ENCODE results near the gene MSTN.

MSTN gene

GRCh38 chr2:190062601-190063000 is at the start of gene MSTN:
Gene MSTN, minus strand, starts transcription at chr2:190062729. Its CDS starts 133 bp downstream, at chr2:190062596.
- no peak for DNase-seq

DNA sequence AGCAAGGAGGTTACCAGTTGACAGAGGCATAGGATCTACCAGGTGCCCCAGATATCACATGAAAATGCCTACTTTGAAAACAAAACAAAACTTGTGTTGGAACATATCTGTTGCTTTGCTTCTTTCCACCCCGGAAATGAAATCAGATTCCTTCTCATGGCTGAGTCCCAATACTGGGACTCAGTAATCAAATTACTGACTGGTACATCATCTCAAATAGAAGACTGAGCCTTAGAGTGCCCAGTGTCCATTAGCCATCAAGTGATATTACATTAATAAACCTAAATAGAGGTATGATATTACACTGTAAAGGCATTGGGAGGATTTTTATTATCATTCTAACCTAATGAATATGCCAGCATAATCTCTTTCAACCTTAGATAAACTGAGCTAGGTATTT is 48.6 kb upstream of the MSTN start:
- no peak for DNase-seq

GRCh38 chr2:190110699-190111098 is 48.2 kb upstream of the MSTN start:
- DNase-seq = no peak

- no peak for DNase-seq
Observed at GRCh38 chr2:190110131-190110530, 47.6 kb upstream of the MSTN start.

- no peak for DNase-seq
Observed at GRCh38 chr2:190107409-190107808, 44.9 kb upstream of the MSTN start.

- no peak for DNase-seq
Observed at GRCh38 chr2:190106783-190107182, 44.3 kb upstream of the MSTN start.

DNA sequence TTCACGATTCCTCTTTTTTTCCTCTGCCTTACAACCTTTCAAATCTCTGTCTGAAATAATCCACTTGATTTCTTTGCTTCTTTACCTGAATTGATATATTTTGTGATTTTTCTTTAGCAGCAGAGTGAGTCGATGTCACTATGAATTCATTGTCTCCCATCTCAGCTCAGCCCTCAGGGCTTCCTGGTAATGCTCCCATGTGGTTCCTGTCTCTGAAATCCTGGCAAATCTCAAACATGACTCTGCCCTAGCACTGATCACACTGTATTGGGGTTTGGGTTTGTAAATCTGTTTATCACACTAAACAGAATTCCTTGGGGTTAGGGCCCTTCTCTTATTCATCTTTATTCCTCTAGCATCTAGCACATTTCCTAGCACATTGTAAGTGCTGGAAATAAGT is 43.0 kb upstream of the MSTN start:
- no peak for DNase-seq

- no peak for DNase-seq
Observed at GRCh38 chr2:190103144-190103543, 40.6 kb upstream of the MSTN start.

- DNase-seq = no peak
Observed at GRCh38 chr2:190099890-190100697, 37.6 kb upstream of the MSTN start.

DNA sequence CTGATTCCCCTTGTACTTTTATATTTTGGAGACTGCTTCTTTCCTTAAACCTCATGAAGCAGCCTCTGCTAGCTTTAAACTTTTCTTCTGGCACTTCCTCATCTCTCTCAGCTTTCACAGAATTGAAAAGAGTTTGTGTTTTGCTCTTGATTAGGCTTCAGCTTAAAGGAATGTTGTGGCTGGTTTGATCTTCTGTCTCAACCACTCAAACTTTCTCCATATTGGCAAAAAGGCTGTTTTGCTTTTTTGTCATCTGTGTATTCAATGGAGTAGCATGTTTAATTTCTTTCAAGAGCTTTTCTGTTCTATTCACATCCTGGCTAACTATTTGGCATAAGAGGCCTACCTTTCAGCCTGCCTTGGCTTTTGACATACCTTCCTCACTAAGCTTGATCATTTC is 36.3 kb upstream of the MSTN start:
- DNase-seq = no peak

DNA sequence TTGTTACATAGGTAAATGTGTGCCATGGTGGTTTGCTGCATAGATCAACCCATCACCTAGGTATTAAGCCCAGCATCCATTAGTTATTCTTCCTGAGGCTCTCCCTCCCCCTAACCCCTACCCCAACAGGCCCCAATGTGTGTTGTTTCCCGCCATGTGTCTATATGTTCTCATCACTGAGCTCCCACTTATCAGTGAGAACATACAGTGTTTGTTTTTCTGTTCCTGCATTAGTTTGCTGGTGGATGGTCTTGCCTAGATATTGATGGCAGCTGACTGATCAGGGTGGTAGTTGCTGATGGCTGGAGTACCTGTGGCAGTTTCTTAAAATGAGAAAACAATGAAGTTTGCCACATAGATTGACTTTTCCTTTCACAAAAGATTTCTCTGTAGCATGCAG is 34.6 kb upstream of the MSTN start:
- no peak for DNase-seq

- DNase-seq = no peak
Observed at GRCh38 chr2:190094316-190094871, 31.9 kb upstream of the MSTN start.

DNA sequence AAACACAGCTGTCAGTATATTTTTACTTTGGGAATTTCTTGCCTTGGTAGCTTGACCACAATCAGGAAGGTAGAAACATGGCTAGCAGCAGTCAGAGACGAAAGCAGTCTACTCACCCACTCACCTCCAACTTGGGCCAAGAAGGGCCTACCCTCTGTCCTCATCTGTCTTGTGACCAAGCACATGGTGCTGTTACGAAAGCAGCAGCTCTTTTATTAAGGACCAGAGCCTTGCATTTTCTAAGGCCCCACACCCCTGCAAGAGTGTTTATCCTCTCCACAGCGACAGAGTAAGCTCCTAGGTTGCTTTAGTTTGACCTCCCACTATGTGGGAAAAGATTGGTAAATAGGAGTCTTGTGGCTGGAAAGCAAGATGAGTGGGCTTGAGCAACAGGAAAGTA is 31.3 kb upstream of the MSTN start:
- no peak for DNase-seq

GRCh38 chr2:190090148-190090547 is 27.6 kb upstream of the MSTN start:
- DNase-seq = no peak

- peak; percentile 66 for DNase-seq
Observed at GRCh38 chr2:190088917-190089316, 26.4 kb upstream of the MSTN start.

- DNase-seq = no peak
Observed at GRCh38 chr2:190084704-190085103, 22.2 kb upstream of the MSTN start.

DNA sequence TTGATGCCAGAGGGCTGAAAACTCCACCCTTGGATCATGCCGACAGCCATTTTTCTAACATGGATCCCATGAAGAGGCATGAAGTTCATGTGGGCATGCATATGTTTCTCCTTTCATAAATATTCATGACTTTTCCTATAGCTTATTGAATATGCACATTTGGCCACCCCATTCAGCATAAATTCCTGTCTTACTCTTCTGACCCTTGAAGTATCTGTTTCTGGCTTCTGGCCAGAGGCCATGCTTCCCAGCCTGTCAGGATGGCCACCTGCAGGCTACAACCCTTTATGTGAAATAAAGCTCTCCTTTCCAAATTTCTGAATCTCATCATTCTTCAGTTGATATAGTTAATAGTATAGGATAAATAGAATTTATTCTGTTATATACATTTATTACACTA is 19.6 kb upstream of the MSTN start:
- no peak for DNase-seq

DNA sequence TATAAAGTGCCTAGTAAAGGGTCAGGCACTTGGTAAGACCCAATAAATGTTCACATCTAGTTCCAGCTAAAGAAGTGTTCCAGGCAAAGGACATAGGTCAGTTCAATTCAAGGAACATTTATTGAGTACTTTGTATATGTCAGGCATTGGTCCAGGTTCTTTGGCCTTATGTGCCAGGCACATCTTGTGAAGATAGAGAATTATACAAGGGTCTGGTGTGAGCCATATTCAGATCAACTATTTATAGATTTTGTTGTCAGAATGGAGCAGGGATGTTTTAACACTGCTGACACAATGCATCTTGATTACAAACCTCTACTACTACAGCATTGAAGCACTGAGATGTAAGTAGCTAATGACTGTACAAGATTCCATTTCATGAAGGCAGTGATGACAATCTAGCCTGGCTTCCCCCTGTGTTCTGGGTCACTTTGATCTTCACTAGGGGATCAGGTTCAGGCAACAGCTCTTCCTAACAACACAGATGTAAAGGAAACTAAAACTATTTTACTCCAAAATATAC is 18.1 kb upstream of the MSTN start:
- DNase-seq = no peak

- DNase-seq = no peak
Observed at GRCh38 chr2:190079160-190079559, 16.6 kb upstream of the MSTN start.

- DNase-seq = no peak
Observed at GRCh38 chr2:190075623-190076022, 13.1 kb upstream of the MSTN start.

- peak; percentile 51 for DNase-seq
Observed at GRCh38 chr2:190069936-190070696, 7.6 kb upstream of the MSTN start.

DNA sequence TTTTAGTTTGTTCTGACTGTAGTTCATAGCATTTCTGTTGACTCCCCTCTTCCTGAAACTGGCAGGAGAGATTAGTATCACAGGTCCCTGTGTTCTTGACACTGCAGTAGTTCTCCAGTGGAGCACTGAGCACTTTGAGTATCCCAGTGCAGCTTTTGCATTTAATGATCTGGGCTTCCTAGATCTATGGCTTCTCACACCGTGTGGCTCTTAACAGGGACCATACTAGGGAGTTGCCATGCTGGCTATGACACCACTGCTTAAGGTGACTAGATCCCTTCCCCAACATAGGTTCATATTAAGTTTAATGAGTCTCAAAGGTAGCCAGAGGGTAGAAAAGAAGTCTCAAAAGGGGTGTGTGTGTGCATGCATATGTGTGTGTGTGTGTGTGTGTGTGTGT is 6.2 kb upstream of the MSTN start:
- DNase-seq = no peak

GRCh38 chr2:190065839-190066238 is 3.3 kb upstream of the MSTN start:
- no peak for DNase-seq

GRCh38 chr2:190063624-190064023 is 1.1 kb upstream of the MSTN start:
- no peak for DNase-seq

All from CD4-positive, alpha-beta T cell treated with Interleukin-12 subunit alpha and Interleukin-12 subunit beta, for 1 hour (primary cell).